ENCODE results near the gene RAB8A. TPM values are rescaled to one million over a fixed set of nuclear protein-coding genes. Genes with fewer than 3 reads are reported as not detected.
A peak's percentile ranks its signal among the peaks of the same experiment; 100 is the strongest.

The RAB8A gene
- 45.2 TPM for total RNA-seq

GRCh38 chr19:16111160-16111908 lies at the start of gene RAB8A:
RAB8A (plus strand) TSS chr19:16111889; CDS start chr19:16111902, 13 bp downstream.
- FAIRE-seq: no peak

GRCh38 chr19:16061943-16062342 lies 49.7 kb upstream of the RAB8A start:
- no peak for DNase-seq (ENCODE audit: low spot score in 2 of 2)
- FAIRE-seq: no peak

More at GRCh38 chr19:16111160-16111908, at the start of gene RAB8A:
- peak; percentile 99 for DNase-seq (ENCODE audit: low spot score in 2 of 2)

GRCh38 chr19:16062789-16063188 lies 48.9 kb upstream of the RAB8A start:
- FAIRE-seq (no peak), DNase-seq (ENCODE audit: low spot score in 2 of 2) (peak in 1 of 2 donors; percentile 55)

GRCh38 chr19:16064209-16064889 lies 47.3 kb upstream of the RAB8A start:
- DNase-seq (ENCODE audit: low spot score in 2 of 2) (no peak), FAIRE-seq (no peak)

GRCh38 chr19:16066611-16067104 lies 45.0 kb upstream of the RAB8A start:
- DNase-seq (ENCODE audit: low spot score in 2 of 2) (peak in 1 of 2 donors; percentile 42), FAIRE-seq (no peak)

GRCh38 chr19:16067205-16067938 lies 44.3 kb upstream of the RAB8A start:
- FAIRE-seq (no peak), DNase-seq (ENCODE audit: low spot score in 2 of 2) (peak; percentile 42 to 61)

- FAIRE-seq: no peak
Observed at GRCh38 chr19:16068696-16069259, 42.9 kb upstream of the RAB8A start.

GRCh38 chr19:16069813-16070365 lies 41.8 kb upstream of the RAB8A start:
- FAIRE-seq (no peak), DNase-seq (ENCODE audit: low spot score in 2 of 2) (no peak)

More at GRCh38 chr19:16068696-16069259, 42.9 kb upstream of the RAB8A start:
- DNase-seq (ENCODE audit: low spot score in 2 of 2): no peak

GRCh38 chr19:16070366-16070990 lies 41.2 kb upstream of the RAB8A start:
- FAIRE-seq: no peak
- no peak for DNase-seq (ENCODE audit: low spot score in 2 of 2)

GRCh38 chr19:16071072-16071691 lies 40.5 kb upstream of the RAB8A start:
- FAIRE-seq (no peak), DNase-seq (ENCODE audit: low spot score in 2 of 2) (no peak)

- no peak for FAIRE-seq
Observed at GRCh38 chr19:16073481-16073880, 38.2 kb upstream of the RAB8A start.

GRCh38 chr19:16073988-16074387 lies 37.7 kb upstream of the RAB8A start:
- DNase-seq (ENCODE audit: low spot score in 2 of 2): peak in 1 of 2 donors; percentile 37
- no peak for FAIRE-seq

More at GRCh38 chr19:16073481-16073880, 38.2 kb upstream of the RAB8A start:
- DNase-seq (ENCODE audit: low spot score in 2 of 2): no peak

- no peak for DNase-seq (ENCODE audit: low spot score in 2 of 2)
- FAIRE-seq: no peak
Observed at GRCh38 chr19:16074488-16075365, 37.0 kb upstream of the RAB8A start.

- no peak for DNase-seq (ENCODE audit: low spot score in 2 of 2)
- no peak for FAIRE-seq
Observed at GRCh38 chr19:16075430-16076153, 36.1 kb upstream of the RAB8A start.

- DNase-seq (ENCODE audit: low spot score in 2 of 2): peak; percentile 86 to 93
- no peak for FAIRE-seq
Observed at GRCh38 chr19:16076154-16076957, 35.3 kb upstream of the RAB8A start, which contains the start of gene TPM4. TPM4 (plus strand) TSS chr19:16076495; CDS start chr19:16076566, 71 bp downstream.

GRCh38 chr19:16076958-16077611 lies 34.6 kb upstream of the RAB8A start:
- FAIRE-seq (no peak), DNase-seq (ENCODE audit: low spot score in 2 of 2) (peak in 1 of 2 donors; percentile 58)
